ENCODE measurements around the gene DCC. TPM values are rescaled to one million over a fixed set of nuclear protein-coding genes. Genes with fewer than 3 reads are reported as not detected.
"Not testable (repeated sequence)": the region's sequence is repeated elsewhere in the genome, so short reads cannot be mapped to it uniquely, and the experiment has no call there.

The DCC gene
- total RNA-seq, 4 donors from 2014 or later: 0.94 TPM; not detected in 3

DNA sequence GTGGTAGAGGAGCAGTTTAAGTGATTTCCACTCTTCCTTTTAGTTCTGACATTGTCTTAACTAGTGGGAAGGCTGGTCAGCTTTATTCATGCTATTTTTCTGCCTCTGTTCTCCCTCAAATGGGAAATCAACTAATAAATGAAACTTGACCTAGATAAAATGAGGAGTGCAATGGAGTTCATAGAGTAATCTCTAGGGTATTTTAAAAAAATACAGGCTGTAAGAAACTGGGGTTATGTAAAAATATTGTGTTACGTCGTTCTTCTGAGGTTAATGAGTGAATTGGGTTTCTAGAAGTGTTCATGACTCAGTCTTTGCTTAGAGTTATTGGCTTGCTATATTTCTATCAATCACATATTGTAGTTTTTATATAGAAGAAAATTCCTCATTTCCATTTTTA is 1150.0 kb downstream of the DCC start:
- Histone ChIP-seq H3K27me3 (no peaks in the 10 kb centered on the region), H3K36me3 (no peaks in the 10 kb centered on the region), H3K27ac (no peak overlapping the region), H3K4me3 (replicated peaks in 1 of 3) (no peak overlapping the region), H3K9me3 (no peaks in the 10 kb centered on the region), H3K4me1 (no peaks in the 10 kb centered on the region)
- DNase-seq: no peak
- TF ChIP-seq POLR2A (IDR thresholded peaks at IDR 0.05): no peak
- TF ChIP-seq, protein P1, sequence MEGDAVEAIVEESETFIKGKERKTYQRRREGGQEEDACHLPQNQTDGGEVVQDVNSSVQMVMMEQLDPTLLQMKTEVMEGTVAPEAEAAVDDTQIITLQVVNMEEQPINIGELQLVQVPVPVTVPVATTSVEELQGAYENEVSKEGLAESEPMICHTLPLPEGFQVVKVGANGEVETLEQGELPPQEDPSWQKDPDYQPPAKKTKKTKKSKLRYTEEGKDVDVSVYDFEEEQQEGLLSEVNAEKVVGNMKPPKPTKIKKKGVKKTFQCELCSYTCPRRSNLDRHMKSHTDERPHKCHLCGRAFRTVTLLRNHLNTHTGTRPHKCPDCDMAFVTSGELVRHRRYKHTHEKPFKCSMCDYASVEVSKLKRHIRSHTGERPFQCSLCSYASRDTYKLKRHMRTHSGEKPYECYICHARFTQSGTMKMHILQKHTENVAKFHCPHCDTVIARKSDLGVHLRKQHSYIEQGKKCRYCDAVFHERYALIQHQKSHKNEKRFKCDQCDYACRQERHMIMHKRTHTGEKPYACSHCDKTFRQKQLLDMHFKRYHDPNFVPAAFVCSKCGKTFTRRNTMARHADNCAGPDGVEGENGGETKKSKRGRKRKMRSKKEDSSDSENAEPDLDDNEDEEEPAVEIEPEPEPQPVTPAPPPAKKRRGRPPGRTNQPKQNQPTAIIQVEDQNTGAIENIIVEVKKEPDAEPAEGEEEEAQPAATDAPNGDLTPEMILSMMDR (IDR thresholded peaks at IDR 0.05): no peak
- WGBS, 2 donors: 82 to 83% methylated on average over 2 of the region's 2 CpGs
- intact Hi-C loops (cut with DNase I): no loop called here

DNA sequence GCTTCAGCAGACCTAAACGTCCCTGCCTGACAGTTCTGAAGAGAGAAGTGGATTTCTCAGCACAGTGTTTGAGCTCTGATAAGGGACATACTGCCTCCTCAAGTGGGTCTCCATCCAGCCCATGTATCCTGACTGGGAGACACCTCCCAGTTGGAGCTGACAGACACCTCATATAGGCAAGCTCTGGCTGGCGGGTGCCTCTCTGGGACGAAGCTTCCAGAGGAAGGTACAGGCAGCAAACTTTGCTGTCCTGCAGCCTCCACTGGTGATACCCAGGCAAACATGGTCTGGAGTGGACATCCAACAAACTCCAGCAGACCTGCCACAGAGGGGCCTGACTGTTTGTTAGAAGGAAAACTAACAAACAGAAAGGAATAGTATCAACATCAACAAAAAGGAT is 1156.0 kb downstream of the DCC start:
- 76 to 100% methylated on average over 3 of the region's 3 CpGs for WGBS, 2 donors
- no peaks in the 10 kb centered on the region for H3K9me3 ChIP-seq
- H3K27ac ChIP-seq: no peak overlapping the region
- TF ChIP-seq POLR2A (IDR thresholded peaks at IDR 0.05): no peak
- TF ChIP-seq, protein P1 (IDR thresholded peaks at IDR 0.05): no peak
- no peaks in the 10 kb centered on the region for H3K36me3 ChIP-seq
- H3K27me3 ChIP-seq: no peaks in the 10 kb centered on the region
- no peaks in the 10 kb centered on the region for H3K4me1 ChIP-seq
- H3K4me3 ChIP-seq (replicated peaks in 1 of 3): no peak overlapping the region
- intact Hi-C loops (cut with DNase I): no loop called here
- DNase-seq: no peak

DNA sequence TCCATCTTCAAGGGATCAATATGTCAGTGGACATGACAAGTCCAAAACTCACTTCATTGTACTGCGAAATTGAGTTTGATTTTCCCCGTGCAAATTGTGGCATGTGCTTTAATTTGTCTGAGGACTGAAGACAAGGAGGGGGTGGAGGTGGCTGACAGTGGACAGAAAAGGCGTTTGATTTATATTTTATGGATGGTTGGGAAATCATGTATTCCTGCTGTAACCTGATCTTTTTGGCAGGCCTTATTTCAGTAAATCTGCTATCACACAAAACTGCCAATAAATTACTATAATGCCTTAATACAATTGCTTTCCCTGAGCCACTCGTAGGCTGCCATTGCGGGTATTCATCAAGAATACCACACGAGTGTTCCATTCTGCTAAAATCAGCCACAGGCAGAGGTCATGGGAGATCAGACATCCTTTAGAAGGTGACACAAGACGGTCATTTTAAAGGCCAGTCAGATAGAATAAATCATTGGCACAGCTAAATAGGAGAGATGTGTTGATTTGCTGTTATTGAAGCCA is 1164.0 kb downstream of the DCC start:
- no peaks in the 10 kb centered on the region for H3K36me3 ChIP-seq
- no peak for TF ChIP-seq POLR2A (IDR thresholded peaks at IDR 0.05)
- TF ChIP-seq, protein P1 (IDR thresholded peaks at IDR 0.05): no peak
- 83 to 88% methylated on average over 7 of the region's 7 CpGs for WGBS, 2 donors
- no peaks in the 10 kb centered on the region for H3K4me1 ChIP-seq
- H3K27ac ChIP-seq: no peak overlapping the region
- H3K4me3 ChIP-seq (replicated peaks in 1 of 3): no peak overlapping the region
- no peak for DNase-seq
- intact Hi-C loops (cut with DNase I): no loop called here
- no peaks in the 10 kb centered on the region for H3K9me3 ChIP-seq
- no peaks in the 10 kb centered on the region for H3K27me3 ChIP-seq

DNA sequence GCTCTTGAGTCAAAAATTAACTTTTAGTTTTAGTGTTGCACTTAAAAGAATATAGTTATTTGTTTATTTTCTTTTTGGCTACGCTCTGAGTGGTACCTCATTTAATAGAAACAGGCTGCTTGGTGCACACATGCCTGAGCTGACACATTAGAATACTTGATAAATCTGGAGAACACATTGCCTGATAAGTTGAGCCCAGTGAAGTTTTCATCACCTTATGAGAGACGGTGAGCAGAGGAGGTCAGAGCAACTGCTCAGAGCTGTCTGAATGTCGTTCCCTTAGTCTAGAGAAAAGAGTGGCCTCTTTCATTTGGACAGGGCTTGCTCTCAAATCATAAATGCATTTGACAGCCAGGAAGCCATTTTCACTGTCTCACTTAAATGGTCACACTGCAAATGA is 1168.5 kb downstream of the DCC start:
- intact Hi-C loops (cut with DNase I): no loop called here
- Histone ChIP-seq H3K36me3 (no peaks in the 10 kb centered on the region), H3K27me3 (no peaks in the 10 kb centered on the region), H3K4me3 (replicated peaks in 1 of 3) (no peak overlapping the region), H3K9me3 (no peaks in the 10 kb centered on the region), H3K4me1 (no peaks in the 10 kb centered on the region), H3K27ac (no peak overlapping the region)
- no peak for TF ChIP-seq POLR2A (IDR thresholded peaks at IDR 0.05)
- TF ChIP-seq, protein P1 (IDR thresholded peaks at IDR 0.05): no peak
- no peak for DNase-seq
- WGBS, 2 donors: 76 to 86% methylated on average over 3 of the region's 3 CpGs

DNA sequence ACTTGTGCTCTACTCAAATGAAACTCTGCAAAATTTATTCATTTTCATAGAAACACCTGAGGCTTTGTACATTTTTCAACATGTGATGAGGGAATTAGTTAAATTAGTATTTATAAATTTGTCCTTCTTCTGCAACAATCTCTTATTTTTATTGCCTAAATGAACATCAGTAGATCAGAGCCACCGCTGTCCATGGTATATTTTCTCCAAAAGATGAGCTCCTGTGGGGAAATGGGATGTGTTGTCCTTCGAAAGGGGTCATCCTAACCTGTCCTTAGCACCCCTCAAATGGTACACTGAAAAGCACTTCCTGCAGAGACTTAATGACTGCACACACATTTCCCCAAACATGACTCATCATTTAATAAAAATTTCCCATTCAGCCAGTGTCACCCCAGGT is 1169.9 kb downstream of the DCC start:
- intact Hi-C loops (cut with DNase I): no loop called here
- no peak for DNase-seq
- no peak for TF ChIP-seq POLR2A (IDR thresholded peaks at IDR 0.05)
- TF ChIP-seq, protein P1 (IDR thresholded peaks at IDR 0.05): no peak
- WGBS, 2 donors: 80 to 91% methylated on average over 2 of the region's 2 CpGs
- H3K36me3 ChIP-seq: no peaks in the 10 kb centered on the region
- H3K27ac ChIP-seq: no peak overlapping the region
- no peaks in the 10 kb centered on the region for H3K4me1 ChIP-seq
- no peaks in the 10 kb centered on the region for H3K9me3 ChIP-seq
- no peak overlapping the region for H3K4me3 ChIP-seq (replicated peaks in 1 of 3)
- H3K27me3 ChIP-seq: no peaks in the 10 kb centered on the region

DNA sequence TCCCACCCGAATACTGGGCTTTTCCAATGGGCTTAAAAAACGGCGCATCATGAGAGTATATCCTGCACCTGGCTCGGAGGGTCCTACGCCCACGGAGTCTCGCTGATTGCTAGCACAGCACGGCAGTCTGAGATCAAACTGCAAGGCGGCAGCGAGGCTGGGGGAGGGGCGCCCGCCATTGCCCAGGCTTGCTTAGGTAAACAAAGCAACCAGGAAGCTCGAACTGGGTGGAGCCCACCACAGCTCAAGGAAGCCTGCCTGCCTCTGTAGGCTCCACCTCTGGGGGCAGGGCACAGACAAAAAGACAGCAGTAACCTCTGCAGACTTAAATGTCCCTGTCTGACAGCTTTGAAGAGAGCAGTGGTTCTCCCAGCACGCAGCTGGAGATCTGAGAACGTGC is 1171.7 kb downstream of the DCC start:
- intact Hi-C loops (cut with DNase I); H3K4me3 ChIP-seq (replicated peaks in 1 of 3); H3K9me3 ChIP-seq; DNase-seq; H3K27me3 ChIP-seq; H3K4me1 ChIP-seq; H3K36me3 ChIP-seq; H3K27ac ChIP-seq: not testable (repeated sequence)
- WGBS, 2 donors: 90 to 97% methylated on average over 5 to 6 of the region's 15 CpGs

All from thyroid gland (tissue), 4 donors.